ENCODE data around the gene SUPT3H. TPM values are rescaled to one million over a fixed set of nuclear protein-coding genes. Genes with fewer than 3 reads are reported as not detected.

The SUPT3H gene
- total RNA-seq, 4 donors from 2014 or later, result 1.6 to 5.6 (median 3.8) TPM

DNA sequence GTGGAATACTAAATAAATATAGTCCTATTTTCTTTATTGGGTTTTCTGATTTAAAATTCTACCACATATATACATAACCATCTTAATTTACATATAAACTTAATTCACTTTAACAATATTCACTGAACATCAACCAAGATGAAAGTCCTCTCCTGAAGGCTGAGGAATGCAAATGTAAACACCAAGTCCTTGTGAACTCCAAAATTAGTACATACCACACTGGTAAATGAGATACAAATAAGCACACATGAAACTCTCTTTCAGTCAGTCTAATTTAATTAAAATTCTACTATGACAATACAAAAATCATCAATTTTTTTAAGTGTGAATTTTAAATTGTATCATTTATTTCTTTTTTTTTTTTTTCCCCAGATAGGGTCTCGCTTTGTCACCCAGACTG, 254.7 kb downstream of the SUPT3H start:
- intact Hi-C loops (cut with DNase I; ENCODE audit: low total_unique reads), result no loop called here
- DNase-seq (ENCODE audit: low spot score in 2 of 2), result no peak
- 100% methylated on average over 1 of the region's 1 CpG for WGBS, 2 donors
- no peak for TF ChIP-seq CTCF (IDR thresholded peaks at IDR 0.05)
- TF ChIP-seq POLR2A (IDR thresholded peaks at IDR 0.05), result no peak
- H3K4me3 ChIP-seq (ENCODE audit: low read depth, poor library complexity, severe bottlenecking), result no peak overlapping the region

DNA sequence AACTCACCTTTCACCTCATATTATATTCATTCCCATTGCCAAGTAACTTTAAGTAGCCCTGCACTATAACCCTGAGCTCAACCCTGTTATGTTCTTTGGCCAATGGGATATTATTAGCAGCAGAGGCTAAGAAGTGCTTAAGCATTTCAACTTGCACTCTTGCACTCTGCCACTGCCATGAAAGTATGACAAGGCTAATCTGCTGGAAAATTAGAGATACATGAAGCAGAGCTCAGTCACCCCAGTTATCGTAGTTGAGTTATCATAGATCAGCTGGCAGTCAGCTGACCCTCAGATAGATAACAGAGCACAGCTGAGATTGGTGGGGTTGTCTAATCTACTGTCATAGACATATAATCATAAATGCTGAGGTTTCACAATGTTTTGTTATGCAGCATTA, 259.0 kb downstream of the SUPT3H start:
- 78 to 92% methylated on average over 1 of the region's 1 CpG for WGBS, 2 donors
- intact Hi-C loops (cut with DNase I; ENCODE audit: low total_unique reads), result no loop called here
- no peak for DNase-seq (ENCODE audit: low spot score in 2 of 2)
- no peak for TF ChIP-seq POLR2A (IDR thresholded peaks at IDR 0.05)
- no peak for TF ChIP-seq CTCF (IDR thresholded peaks at IDR 0.05)
- H3K4me3 ChIP-seq (ENCODE audit: low read depth, poor library complexity, severe bottlenecking), result no peak overlapping the region

DNA sequence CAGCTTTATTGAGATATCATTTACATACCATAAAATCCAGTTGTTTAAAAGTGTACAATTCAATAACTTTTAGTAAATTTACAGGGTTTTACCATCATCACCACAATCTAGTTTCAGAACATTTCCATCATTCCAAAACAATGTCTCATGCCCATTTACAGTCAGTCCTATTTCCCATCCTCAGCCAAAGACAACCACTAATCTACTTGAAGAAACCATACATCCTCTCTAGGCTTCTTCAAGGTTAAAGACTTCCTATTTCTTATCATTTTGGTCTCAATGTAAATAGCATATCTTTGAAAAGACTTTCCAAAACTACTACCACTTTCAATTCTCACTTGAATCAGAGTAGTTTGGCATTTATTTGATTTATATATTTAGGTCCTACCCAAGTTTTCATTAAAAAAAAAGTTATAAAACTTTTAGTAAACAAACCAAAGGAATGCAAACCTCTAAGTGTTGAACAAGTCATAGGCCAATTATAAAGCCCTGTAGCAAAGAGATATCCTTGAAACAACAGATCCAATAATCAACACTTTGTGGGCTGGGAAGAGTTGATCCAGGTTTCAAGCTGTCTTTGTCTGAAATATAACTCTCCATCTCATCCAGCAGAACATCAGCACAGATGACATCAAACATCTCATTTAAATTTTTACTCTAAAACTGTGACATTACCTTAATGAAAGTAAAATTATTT, 260.9 kb downstream of the SUPT3H start:
- no peak for TF ChIP-seq CTCF (IDR thresholded peaks at IDR 0.05)
- TF ChIP-seq POLR2A (IDR thresholded peaks at IDR 0.05), result no peak
- no peak for DNase-seq (ENCODE audit: low spot score in 2 of 2)
- intact Hi-C loops (cut with DNase I; ENCODE audit: low total_unique reads), result no loop called here
- H3K4me3 ChIP-seq (ENCODE audit: low read depth, poor library complexity, severe bottlenecking), result no peak overlapping the region

GRCh38 chr6:45115696-45116095, 262.0 kb downstream of the SUPT3H start:
- WGBS, 2 donors, result 71 to 73% methylated on average over 3 of the region's 3 CpGs

GRCh38 chr6:45112711-45113110, 265.0 kb downstream of the SUPT3H start:
- no peak for DNase-seq (ENCODE audit: low spot score in 2 of 2)
- intact Hi-C loops (cut with DNase I; ENCODE audit: low total_unique reads), result no loop called here
- no peak overlapping the region for H3K4me3 ChIP-seq (ENCODE audit: low read depth, poor library complexity, severe bottlenecking)
- TF ChIP-seq POLR2A (IDR thresholded peaks at IDR 0.05), result no peak
- TF ChIP-seq CTCF (IDR thresholded peaks at IDR 0.05), result no peak

More at GRCh38 chr6:45115696-45116095, 262.0 kb downstream of the SUPT3H start:
- intact Hi-C loops (cut with DNase I; ENCODE audit: low total_unique reads), result no loop called here
- no peak overlapping the region for H3K4me3 ChIP-seq (ENCODE audit: low read depth, poor library complexity, severe bottlenecking)
- DNase-seq (ENCODE audit: low spot score in 2 of 2), result no peak
- TF ChIP-seq POLR2A (IDR thresholded peaks at IDR 0.05) (no peak), CTCF (IDR thresholded peaks at IDR 0.05) (no peak)

- intact Hi-C loops (cut with DNase I; ENCODE audit: low total_unique reads), result no loop called here
- DNase-seq (ENCODE audit: low spot score in 2 of 2), result no peak
- 65 to 66% methylated on average over 1 of the region's 1 CpG for WGBS, 2 donors
- H3K4me3 ChIP-seq (ENCODE audit: low read depth, poor library complexity, severe bottlenecking), result no peak overlapping the region
- TF ChIP-seq POLR2A (IDR thresholded peaks at IDR 0.05), result no peak
- no peak for TF ChIP-seq CTCF (IDR thresholded peaks at IDR 0.05)
Observed at GRCh38 chr6:45109551-45109950, 268.2 kb downstream of the SUPT3H start.

Measured in lower leg skin (tissue), 4 donors.